CD14-positive monocyte (primary cell): ENCODE data around the gene CDRT15. TPM values are rescaled to one million over a fixed set of nuclear protein-coding genes. Genes with fewer than 3 reads are reported as not detected.
"Not testable (repeated sequence)": the region's sequence is repeated elsewhere in the genome, so short reads cannot be mapped to it uniquely, and the experiment has no call there.

Experiments
- DNase-seq, 3 donors: peaks; one replicate each; pipeline ENCODE4 v3.0.0-alpha.2; 2011 to 2022
- H2AFZ ChIP-seq: 2 replicates; pipeline ENCODE4 v1.6.0; 2012; ENCODE audit warnings: mild to moderate bottlenecking, low read depth, low read length, inconsistent platforms; ENCODE audit not compliant: insufficient read depth, poor library complexity, severe bottlenecking
- H3K27ac ChIP-seq, 2 donors: 1 replicate in 1 of 2; 2 replicates in 1 of 2; pipeline ENCODE4 v1.5.1; 2012 to 2013; ENCODE audit warnings: low read length in 2 of 2, control low read depth in 1 of 2, inconsistent platforms in 1 of 2, low read depth in 1 of 2, mild to moderate bottlenecking in 1 of 2
- H3K27me3 ChIP-seq, 2 donors: one replicate each; pipeline versions ENCODE4 v1.6.0 to v1.6.1; 2011 to 2013; ENCODE audit warnings: low read length in 2 of 2; ENCODE audit not compliant: control insufficient read depth in 2 of 2, insufficient read depth in 2 of 2
- H3K36me3 ChIP-seq, 2 donors: replicated peaks in 1 of 2; 1 replicate in 1 of 2; 2 replicates in 1 of 2; pipeline versions ENCODE4 v1.5.1 to v1.6.1; 2012 to 2013; ENCODE audit warnings: low read length in 2 of 2, control low read depth in 1 of 2, inconsistent platforms in 1 of 2, mild to moderate bottlenecking in 1 of 2; ENCODE audit not compliant: insufficient read depth in 2 of 2, control insufficient read depth in 1 of 2
- H3K4me1 ChIP-seq, 2 donors: 1 replicate in 1 of 2; 2 replicates in 1 of 2; pipeline versions ENCODE4 v1.5.1 to v1.6.1; 2012 to 2013; ENCODE audit warnings: low read length in 2 of 2, control low read depth in 1 of 2, inconsistent platforms in 1 of 2, mild to moderate bottlenecking in 1 of 2, moderate library complexity in 1 of 2; ENCODE audit not compliant: insufficient read depth in 2 of 2, control insufficient read depth in 1 of 2
- H3K4me2 ChIP-seq: replicated peaks from 2 replicates; pipeline ENCODE3; 2012; ENCODE audit warnings: low read length, moderate library complexity, mild to moderate bottlenecking; ENCODE audit not compliant: poor library complexity, severe bottlenecking; ENCODE audit errors: extremely low read depth
- H3K4me3 ChIP-seq, 3 experiments: fragments of 200-600 bp in 1 of 3; sonication (generic) in 1 of 3; replicated peaks in 1 of 3; 1 replicate in 2 of 3; 2 replicates in 1 of 3; pipeline ENCODE4 v1.5.1; 2011 to 2013; ENCODE audit warnings: low read length in 3 of 3, mild to moderate bottlenecking in 3 of 3, control low read depth in 2 of 3, low read depth in 2 of 3, inconsistent platforms in 1 of 3, moderate library complexity in 1 of 3
- H3K79me2 ChIP-seq: 2 replicates; pipeline ENCODE4 v1.6.0; 2012; ENCODE audit warnings: mild to moderate bottlenecking, control low read depth, inconsistent platforms, low read length, moderate library complexity; ENCODE audit not compliant: insufficient read depth
- H3K9ac ChIP-seq: 2 replicates; pipeline ENCODE4 v1.6.0; 2017; ENCODE audit warnings: low read length, mild to moderate bottlenecking; ENCODE audit not compliant: insufficient read depth, poor library complexity, severe bottlenecking
- H3K9me3 ChIP-seq, 2 donors: replicated peaks in 1 of 2; 1 replicate in 1 of 2; 2 replicates in 1 of 2; pipeline versions ENCODE4 v1.5.1 to v1.6.1; 2012 to 2013; ENCODE audit warnings: low read length in 2 of 2, control low read depth in 1 of 2; ENCODE audit not compliant: control insufficient read depth in 1 of 2, insufficient read depth in 1 of 2
- H4K20me1 ChIP-seq: 2 replicates; pipeline ENCODE4 v1.6.0; 2012; ENCODE audit warnings: mild to moderate bottlenecking, low read length, control low read depth, moderate library complexity; ENCODE audit not compliant: insufficient read depth
- H3K27ac Mint-ChIP-seq, 7 donors: one replicate each; pipeline ENCODE4 v1.8.0; 2020; ENCODE audit warnings: mild to moderate bottlenecking in 7 of 7, mixed read lengths in 7 of 7, moderate library complexity in 6 of 7, inconsistent platforms in 2 of 7
- H3K27me3 Mint-ChIP-seq, 3 donors: one replicate each; pipeline ENCODE4 v1.8.0; 2021 to 2022; ENCODE audit warnings: low read depth in 3 of 3, mild to moderate bottlenecking in 3 of 3, mixed read lengths in 3 of 3, moderate library complexity in 3 of 3, inconsistent platforms in 1 of 3
- H3K36me3 Mint-ChIP-seq, 2 donors: one replicate each; pipeline ENCODE4 v1.8.0; 2020; ENCODE audit warnings: mixed read lengths in 2 of 2, inconsistent platforms in 1 of 2, mild to moderate bottlenecking in 1 of 2
- H3K4me1 Mint-ChIP-seq: one replicate; pipeline ENCODE4 v1.8.0; 2020; ENCODE audit warnings: mild to moderate bottlenecking, mixed read lengths
- H3K4me3 Mint-ChIP-seq, 2 donors: one replicate each; pipeline ENCODE4 v1.8.0; 2020; ENCODE audit warnings: mild to moderate bottlenecking in 2 of 2, mixed read lengths in 2 of 2, moderate library complexity in 1 of 2
- H3K9me3 Mint-ChIP-seq, 7 donors: one replicate each; pipeline ENCODE4 v1.8.0; 2020 to 2022; ENCODE audit warnings: mixed read lengths in 7 of 7, mild to moderate bottlenecking in 6 of 7, moderate library complexity in 6 of 7, inconsistent platforms in 2 of 7
- WGBS: methylation state at CpG from one replicate; pipeline ENCODE4 v1.1.5; 2013; ENCODE audit warnings: missing lambda C conversion rate; ENCODE audit not compliant: insufficient coverage; 5-methylcytosine and 5-hydroxymethylcytosine counted together
- intact Hi-C, 2 donors: fragments of 100-400 bp; cut with micrococcal nuclease; formaldehyde crosslinking; loops; one replicate each; pipeline versions ENCODE4 v1.15.0 to v1.15.1; 2023
- polyA plus RNA-seq, 3 donors: library from polyadenylated mRNA; depleted of rRNA in 1 of 3; unstranded in 2 of 3; stranded (reverse) in 1 of 3; fragments of 300-500 nt in 2 of 3; fragments of >200 nt in 1 of 3; fragmentation: Illumina TruSeq in 2 of 3; gene quantifications; 1 replicate in 2 of 3; 2 replicates in 1 of 3; pipeline ENCODE4 v1.2.3, GENCODE V29; 2012 to 2021

Gene CDRT15
- polyA plus RNA-seq, 3 donors: not detected

GRCh38 chr17:14236032-14236431 is 630 bp downstream of the CDRT15 start:
- DNase-seq, H3K9me3 ChIP-seq, H3K27me3 Mint-ChIP-seq, H3K27ac ChIP-seq, H3K4me3 ChIP-seq, H3K9ac ChIP-seq, H3K27ac Mint-ChIP-seq, H4K20me1 ChIP-seq, H3K4me1 ChIP-seq, H3K36me3 ChIP-seq, H3K36me3 Mint-ChIP-seq, H3K4me3 Mint-ChIP-seq, H3K4me1 Mint-ChIP-seq, H3K79me2 ChIP-seq, H3K4me2 ChIP-seq, intact Hi-C loops, H3K9me3 Mint-ChIP-seq, H3K27me3 ChIP-seq, H2AFZ ChIP-seq: not testable (repeated sequence)
- WGBS: no CpG with 5 or more reads among the region's 9 CpGs

- H3K27me3 Mint-ChIP-seq, H3K27me3 ChIP-seq, H3K9ac ChIP-seq, H3K79me2 ChIP-seq, H3K4me1 Mint-ChIP-seq, H3K36me3 Mint-ChIP-seq, H3K27ac ChIP-seq, H2AFZ ChIP-seq, H3K9me3 ChIP-seq, H4K20me1 ChIP-seq, H3K4me3 Mint-ChIP-seq, H3K4me3 ChIP-seq, H3K36me3 ChIP-seq, DNase-seq, H3K9me3 Mint-ChIP-seq, H3K4me1 ChIP-seq, H3K4me2 ChIP-seq, H3K27ac Mint-ChIP-seq, intact Hi-C loops: not testable (repeated sequence)
- no CpG with 5 or more reads among the region's 2 CpGs for WGBS
These were observed 1.6 kb downstream of the CDRT15 start for GRCh38 chr17:14235047-14235446.

GRCh38 chr17:14231187-14231586 is 5.5 kb downstream of the CDRT15 start:
- intact Hi-C loops, H3K36me3 ChIP-seq, H3K4me3 ChIP-seq, H3K4me3 Mint-ChIP-seq, DNase-seq, H3K27me3 ChIP-seq, H3K4me2 ChIP-seq, H2AFZ ChIP-seq, H4K20me1 ChIP-seq, H3K36me3 Mint-ChIP-seq, H3K27ac ChIP-seq, H3K79me2 ChIP-seq, H3K27me3 Mint-ChIP-seq, H3K27ac Mint-ChIP-seq, H3K9me3 Mint-ChIP-seq, H3K4me1 ChIP-seq, H3K9me3 ChIP-seq, H3K9ac ChIP-seq, H3K4me1 Mint-ChIP-seq: not testable (repeated sequence)
- no CpG with 5 or more reads among the region's 6 CpGs for WGBS
